Activated T-helper 1 cell treated with anti-CD3 and anti-CD28 coated beads, Interleukin-2, amount 50 U/mL, for 16 hours (primary cell): ENCODE data around the gene SLA2.
"Not testable (repeated sequence)": the region's sequence is repeated elsewhere in the genome, so short reads cannot be mapped to it uniquely, and the experiment has no call there.

Experiments used
- DNase-seq, 2 donors: peaks; one replicate each; pipeline ENCODE4 v3.0.0-alpha.2; 2020; ENCODE audit warnings: low read depth in 1 of 2, low spot score in 1 of 2

Gene SLA2

DNA sequence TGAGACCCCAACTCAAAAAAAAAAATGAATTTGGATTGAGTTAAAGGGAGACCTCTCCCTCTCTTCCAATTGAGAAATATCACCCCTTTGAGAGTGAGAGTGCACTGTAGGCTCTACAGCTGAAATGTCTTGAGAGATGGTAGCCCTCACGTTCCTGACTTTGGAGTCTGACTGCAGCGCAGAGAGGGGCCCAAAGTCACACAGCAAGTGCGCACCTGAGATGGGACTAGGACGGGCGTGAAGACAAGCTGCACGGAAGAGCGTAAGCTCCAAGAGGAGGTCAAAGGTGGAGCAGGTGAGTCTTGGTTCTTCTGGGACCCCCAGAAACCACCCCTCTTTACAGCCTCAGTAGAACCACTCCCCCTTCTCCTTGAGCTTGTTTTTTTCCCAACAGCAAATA lies 643 bp downstream of the SLA2 start:
- no peak for DNase-seq

- peak in 1 of 2 donors; percentile 24 for DNase-seq
Measured at GRCh38 chr20:36644706-36645095, 1.3 kb downstream of the SLA2 start.

- peak; percentile 25 to 29 for DNase-seq
Measured at GRCh38 chr20:36644032-36644705, 1.8 kb downstream of the SLA2 start.

DNA sequence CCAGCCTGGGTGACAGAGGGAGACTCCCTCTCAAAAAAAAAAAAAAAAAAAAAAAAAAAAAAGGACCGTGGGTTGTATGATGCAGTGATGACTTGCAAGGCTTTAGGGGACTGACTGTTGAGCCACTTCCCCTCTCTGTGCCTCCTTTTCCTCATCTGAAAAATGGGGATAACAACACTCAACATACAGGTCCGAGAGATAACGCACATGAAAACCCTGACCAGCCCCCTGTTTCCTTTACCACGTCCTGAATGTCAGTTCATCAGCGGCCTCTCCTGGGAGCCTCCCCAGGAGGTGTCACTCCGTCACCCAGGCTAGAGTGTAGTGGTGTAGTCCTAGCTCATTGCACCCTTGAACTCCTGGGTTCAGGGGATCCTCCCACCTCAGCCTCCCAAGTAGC lies 3.9 kb downstream of the SLA2 start:
- DNase-seq: no peak

DNA sequence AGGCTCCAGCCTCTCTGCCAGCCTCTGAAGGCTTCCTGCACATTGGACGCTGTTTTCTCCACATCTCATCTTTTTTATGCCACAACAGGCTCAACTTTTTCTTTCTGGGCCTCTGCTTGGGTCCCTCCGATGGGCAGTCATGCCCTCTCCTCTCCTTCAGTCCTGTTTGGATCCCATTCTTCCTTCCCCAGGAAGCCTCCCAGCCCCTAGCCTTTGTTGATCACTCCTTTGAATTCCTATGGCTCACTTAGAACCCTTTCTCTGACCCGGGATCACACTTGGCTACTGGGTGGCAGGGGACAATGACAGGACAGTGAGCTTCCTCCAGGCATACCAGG lies 4.5 kb downstream of the SLA2 start:
- no peak for DNase-seq

- DNase-seq: not testable (repeated sequence)
Measured at GRCh38 chr20:36638876-36639400, 7.1 kb downstream of the SLA2 start.

DNA sequence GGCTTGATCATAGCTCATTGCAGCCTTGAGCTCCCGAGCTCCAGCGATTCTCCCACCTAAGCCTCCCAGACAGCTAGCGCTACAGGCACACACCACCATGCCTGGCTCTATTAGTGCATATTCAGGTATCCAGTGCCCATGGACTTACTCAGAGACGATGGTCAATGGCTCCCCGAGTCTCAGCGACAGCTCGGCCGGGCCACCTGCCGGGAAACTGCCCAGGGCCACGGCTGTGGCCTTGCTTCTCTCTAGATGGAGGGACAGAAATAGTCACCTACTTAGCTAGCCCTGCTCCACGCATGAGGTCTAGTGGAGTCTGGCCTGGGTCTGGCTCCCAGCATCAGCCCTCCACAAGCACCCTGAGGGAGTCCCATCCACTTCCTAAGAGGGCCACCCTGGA lies 11.7 kb downstream of the SLA2 start:
- no peak for DNase-seq

- DNase-seq: no peak
Measured at GRCh38 chr20:36633285-36633772, 12.7 kb downstream of the SLA2 start.

GRCh38 chr20:36632487-36633284 lies 13.3 kb downstream of the SLA2 start:
- DNase-seq: no peak

DNA sequence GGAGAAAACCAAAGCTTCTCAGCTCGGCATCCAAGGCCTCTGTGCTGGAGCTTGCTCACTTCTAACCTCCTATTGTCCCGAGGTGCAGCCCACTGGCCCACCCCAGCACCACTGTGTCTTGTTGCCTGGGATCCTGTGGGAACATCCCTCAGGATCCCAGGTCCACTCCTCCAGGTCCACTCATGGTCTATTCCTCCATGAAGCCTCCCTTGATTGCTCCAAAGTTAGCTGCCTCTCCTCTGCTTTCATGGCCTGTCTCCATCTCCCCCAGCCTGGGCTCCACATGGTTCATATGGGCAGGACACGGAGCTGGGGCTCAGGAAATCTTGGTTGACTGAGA lies 13.9 kb downstream of the SLA2 start:
- DNase-seq: no peak

- no peak for DNase-seq
Measured at GRCh38 chr20:36631646-36632045, 14.3 kb downstream of the SLA2 start.

- peak in 1 of 2 donors; percentile 14 for DNase-seq
Measured at GRCh38 chr20:36629719-36630681, 16.0 kb downstream of the SLA2 start.

- no peak for DNase-seq
Measured at GRCh38 chr20:36628076-36628475, 17.9 kb downstream of the SLA2 start.

DNA sequence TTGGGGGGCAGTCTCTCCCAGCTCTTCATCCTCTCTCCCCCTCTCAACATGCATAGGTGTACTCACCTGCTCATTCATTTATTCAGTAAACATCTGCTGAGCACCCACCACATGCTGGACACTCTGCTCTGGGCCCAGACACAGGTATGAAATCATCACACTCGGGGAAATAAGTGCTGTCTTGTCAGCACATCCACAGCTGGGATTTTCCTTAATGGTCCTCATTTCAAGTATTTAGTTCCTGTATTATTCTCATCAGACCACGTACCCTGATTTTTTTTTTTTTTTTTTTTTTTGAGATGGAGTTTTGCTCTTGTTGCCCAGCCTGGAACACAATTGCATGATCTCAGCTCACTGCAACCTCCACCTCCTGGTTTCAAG lies 21.1 kb downstream of the SLA2 start:
- no peak for DNase-seq

DNA sequence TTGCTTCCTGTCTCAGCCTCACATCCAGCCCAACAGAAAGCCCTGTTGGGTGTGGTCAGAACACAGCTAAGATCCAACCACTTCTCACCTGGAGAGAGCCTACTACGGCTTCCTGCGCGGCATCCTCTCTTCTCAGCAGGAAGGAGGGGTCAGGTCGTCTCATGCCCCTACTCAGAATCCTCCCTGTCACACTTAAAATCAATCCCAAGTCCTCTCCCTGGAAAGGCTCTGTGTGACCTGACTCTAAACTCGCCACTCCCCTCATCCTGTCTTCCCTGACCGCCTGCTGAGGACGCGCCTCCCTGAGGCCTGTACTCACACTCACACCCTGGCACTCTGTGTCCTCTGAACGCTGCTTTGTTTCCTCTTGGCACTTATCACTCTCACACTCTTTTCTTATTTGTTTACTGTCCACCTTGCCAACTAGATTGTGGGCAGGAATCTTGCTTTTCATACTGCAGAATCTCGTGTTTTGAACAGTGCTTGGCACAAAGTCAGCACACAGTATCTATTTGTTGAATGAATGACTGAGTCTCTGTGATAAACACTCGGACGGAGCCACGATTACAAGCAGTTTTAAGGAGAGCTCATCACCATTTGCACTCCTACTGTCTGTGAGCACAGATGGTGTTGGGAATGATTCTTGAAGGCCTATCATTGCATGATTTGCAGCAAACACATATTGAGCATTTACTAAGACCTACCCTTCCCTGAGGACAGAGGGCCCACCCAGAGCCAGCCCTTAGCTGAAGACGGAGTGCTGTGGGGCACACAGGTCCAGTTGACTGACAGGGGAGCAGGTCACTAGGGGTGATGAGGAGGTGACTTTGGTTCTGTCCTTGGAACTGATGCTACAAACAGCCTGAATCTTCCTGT lies 21.7 kb downstream of the SLA2 start:
- no peak for DNase-seq

- no peak for DNase-seq
Measured at GRCh38 chr20:36623444-36623843, 22.6 kb downstream of the SLA2 start.

DNA sequence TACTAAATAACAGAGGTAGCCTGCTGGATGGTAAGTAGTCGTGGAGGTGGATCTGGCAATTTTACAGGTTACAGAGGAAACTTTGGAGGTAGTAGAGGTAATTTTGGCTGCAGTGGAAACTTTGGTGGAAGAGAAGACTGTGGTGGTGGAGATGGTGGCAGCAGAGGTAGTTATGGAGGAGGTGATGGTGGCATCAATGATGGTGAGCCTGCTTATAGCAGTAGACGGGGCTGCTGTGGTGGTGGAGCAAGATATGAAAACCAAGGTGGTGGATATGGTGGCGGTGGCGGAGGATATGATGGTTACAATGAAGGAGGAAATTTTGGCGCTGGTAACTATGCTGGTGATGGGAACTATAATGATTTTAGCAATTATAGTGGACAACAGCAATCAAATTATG lies 25.1 kb downstream of the SLA2 start:
- DNase-seq: no peak

- no peak for DNase-seq
Measured at GRCh38 chr20:36614781-36615557, 31.0 kb downstream of the SLA2 start.

DNA sequence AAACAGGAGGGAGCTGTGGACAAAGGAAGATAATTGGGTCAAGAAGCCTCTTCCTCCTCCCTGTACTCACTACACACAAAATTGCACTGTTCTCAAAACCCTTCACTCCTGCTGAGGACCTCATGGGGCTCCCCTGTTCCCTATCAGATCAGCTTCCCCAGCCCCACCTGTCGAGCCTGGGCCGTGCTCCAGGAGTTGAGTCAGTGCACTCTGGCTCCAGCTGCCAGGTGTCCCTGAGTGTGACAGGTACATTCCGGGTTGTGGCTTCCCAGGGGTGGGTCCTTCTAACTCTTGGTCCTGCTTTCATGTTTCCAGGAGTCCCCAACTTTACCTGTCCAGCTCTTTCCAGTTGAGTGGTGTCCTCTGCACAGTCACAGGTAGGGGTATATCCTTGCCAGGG lies 32.0 kb downstream of the SLA2 start:
- DNase-seq: no peak

DNA sequence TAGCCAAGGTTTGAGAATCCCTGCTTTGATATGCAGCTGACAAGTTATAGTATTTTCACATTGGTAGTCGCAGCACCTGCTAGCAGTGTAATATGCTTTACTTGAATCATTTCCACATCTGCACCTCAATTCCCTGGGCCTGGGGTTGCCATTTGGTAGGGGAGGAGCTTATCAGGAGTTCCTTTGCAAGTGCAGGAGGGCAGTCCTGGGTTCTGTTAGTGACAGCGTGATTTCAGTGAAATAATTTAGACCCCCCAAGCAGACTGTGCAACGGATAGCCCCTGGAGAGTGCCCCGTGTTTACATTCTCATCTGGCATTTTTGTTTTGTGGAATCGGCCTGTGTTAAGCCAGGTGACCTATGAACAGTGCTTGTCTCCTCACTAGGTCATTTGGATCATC lies 34.4 kb downstream of the SLA2 start:
- no peak for DNase-seq
